KMS-11 (cell line): ENCODE data around the gene PLEKHG3.

Experiments used
- H2AFZ ChIP-seq: fragments of 200-600 bp; sonication (generic); 2 replicates; pipeline ENCODE4 v1.6.1; 2016; ENCODE audit warnings: antibody characterized with exemption, mixed run types, low read depth
- H3K27ac ChIP-seq: fragments of 200-600 bp; sonication (generic); 2 replicates; pipeline ENCODE4 v1.6.1; 2016; ENCODE audit warnings: mild to moderate bottlenecking, mixed run types
- H3K27me3 ChIP-seq: fragments of 200-600 bp; sonication (generic); 2 replicates; pipeline ENCODE4 v1.6.1; 2017; ENCODE audit warnings: mild to moderate bottlenecking, low read depth, mixed run types, moderate library complexity; ENCODE audit not compliant: insufficient read depth
- H3K36me3 ChIP-seq: fragments of 200-600 bp; sonication (generic); 2 replicates; pipeline ENCODE4 v1.6.1; 2017; ENCODE audit warnings: mild to moderate bottlenecking, mixed run types; ENCODE audit not compliant: insufficient read depth
- H3K4me1 ChIP-seq: fragments of 200-600 bp; sonication (generic); 2 replicates; pipeline ENCODE4 v1.6.1; 2016; ENCODE audit warnings: mild to moderate bottlenecking, low read depth, mixed run types; ENCODE audit not compliant: poor library complexity, severe bottlenecking
- H3K4me2 ChIP-seq: fragments of 200-600 bp; sonication (generic); 2 replicates; pipeline ENCODE4 v1.7.0; 2016; ENCODE audit warnings: mild to moderate bottlenecking, mixed run types
- H3K4me3 ChIP-seq: fragments of 200-600 bp; sonication (generic); IDR thresholded peaks from 2 replicates; pipeline ENCODE4 v1.6.1; 2017; ENCODE audit warnings: low read depth, low read length, mixed read lengths; ENCODE audit not compliant: insufficient read depth
- H3K79me2 ChIP-seq: fragments of 200-600 bp; sonication (generic); 2 replicates; pipeline ENCODE4 v1.6.1; 2016; ENCODE audit warnings: low read depth, mixed run types; ENCODE audit not compliant: insufficient read depth
- H3K9ac ChIP-seq: fragments of 200-600 bp; sonication (generic); 2 replicates; pipeline ENCODE4 v1.6.1; 2016; ENCODE audit warnings: mild to moderate bottlenecking, mixed run types
- H4K20me1 ChIP-seq: fragments of 200-600 bp; sonication (generic); 2 replicates; pipeline ENCODE4 v1.6.1; 2016; ENCODE audit warnings: mild to moderate bottlenecking, mixed run types; ENCODE audit not compliant: insufficient read depth
- TF ChIP-seq, protein P1 (sequence below): fragments of 200-600 bp; sonication (generic); conservative IDR thresholded peaks from 2 replicates; pipeline ENCODE4 v1.6.1; 2017; ENCODE audit warnings: low read depth, mild to moderate bottlenecking, antibody characterized with exemption, low read length, moderate library complexity, mixed read lengths

PLEKHG3 gene

DNA sequence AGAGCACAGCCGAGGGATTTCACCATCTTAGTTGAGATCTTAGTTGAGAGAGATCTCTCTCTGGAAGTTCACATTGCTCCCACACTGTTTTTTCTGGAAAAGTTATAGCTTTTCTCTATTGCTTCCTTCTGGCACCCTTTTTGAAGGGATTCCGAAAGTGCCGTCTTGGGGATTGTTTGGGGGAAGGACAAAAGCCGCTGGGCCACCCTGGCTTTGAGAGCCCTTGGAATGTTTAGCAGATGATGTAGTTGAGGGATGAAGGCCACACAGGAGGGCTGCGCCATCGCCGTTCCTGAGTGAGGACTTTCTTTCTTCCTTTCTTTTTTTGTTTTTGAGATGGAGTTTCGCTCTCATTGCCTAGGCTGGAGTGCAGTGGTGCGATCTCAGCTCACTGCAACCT is 17.7 kb downstream of the PLEKHG3 start:
- H3K9ac ChIP-seq = no peak overlapping the region
- H2AFZ ChIP-seq = no peak overlapping the region
- no peaks in the 10 kb centered on the region for H3K79me2 ChIP-seq
- H3K36me3 ChIP-seq = no peaks in the 10 kb centered on the region
- no peak overlapping the region for H3K4me2 ChIP-seq
- no peaks in the 10 kb centered on the region for H3K27me3 ChIP-seq
- peaks cover 16% of the 10 kb centered on the region for H3K4me1 ChIP-seq
- H3K27ac ChIP-seq = no peak overlapping the region
- no peaks in the 10 kb centered on the region for H4K20me1 ChIP-seq
- TF ChIP-seq, protein P1, sequence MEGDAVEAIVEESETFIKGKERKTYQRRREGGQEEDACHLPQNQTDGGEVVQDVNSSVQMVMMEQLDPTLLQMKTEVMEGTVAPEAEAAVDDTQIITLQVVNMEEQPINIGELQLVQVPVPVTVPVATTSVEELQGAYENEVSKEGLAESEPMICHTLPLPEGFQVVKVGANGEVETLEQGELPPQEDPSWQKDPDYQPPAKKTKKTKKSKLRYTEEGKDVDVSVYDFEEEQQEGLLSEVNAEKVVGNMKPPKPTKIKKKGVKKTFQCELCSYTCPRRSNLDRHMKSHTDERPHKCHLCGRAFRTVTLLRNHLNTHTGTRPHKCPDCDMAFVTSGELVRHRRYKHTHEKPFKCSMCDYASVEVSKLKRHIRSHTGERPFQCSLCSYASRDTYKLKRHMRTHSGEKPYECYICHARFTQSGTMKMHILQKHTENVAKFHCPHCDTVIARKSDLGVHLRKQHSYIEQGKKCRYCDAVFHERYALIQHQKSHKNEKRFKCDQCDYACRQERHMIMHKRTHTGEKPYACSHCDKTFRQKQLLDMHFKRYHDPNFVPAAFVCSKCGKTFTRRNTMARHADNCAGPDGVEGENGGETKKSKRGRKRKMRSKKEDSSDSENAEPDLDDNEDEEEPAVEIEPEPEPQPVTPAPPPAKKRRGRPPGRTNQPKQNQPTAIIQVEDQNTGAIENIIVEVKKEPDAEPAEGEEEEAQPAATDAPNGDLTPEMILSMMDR = no peak
- H3K4me3 ChIP-seq = no peak overlapping the region

DNA sequence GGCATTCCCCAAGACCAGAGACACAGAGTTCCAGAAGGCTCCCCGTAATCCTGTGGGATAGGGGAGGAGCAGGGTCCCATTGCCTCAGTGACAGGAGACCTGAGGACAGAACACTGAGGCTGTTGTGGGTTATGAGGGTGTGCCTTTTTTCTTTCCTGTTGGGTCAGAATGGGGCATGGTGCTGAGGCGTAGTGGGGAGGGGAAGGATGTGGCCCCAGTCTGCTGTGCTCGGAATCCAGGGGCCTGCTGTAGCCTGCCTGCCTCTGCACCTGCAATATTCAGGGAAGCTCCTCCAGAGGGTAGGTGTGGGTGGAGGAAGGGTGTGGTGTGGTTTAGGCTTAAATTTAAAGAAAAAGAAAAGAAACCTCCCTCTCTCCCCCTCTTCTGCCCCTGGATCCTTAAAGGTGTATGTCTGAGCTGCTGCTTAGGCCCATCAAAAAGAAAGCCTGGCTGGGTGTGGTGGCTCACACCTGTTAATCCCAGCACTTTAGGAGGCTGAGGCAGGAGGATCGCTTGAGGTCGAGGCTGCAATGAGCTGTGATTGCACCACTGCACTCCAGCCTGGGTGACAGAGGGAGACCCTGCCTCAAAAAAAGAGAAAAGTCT is 18.7 kb downstream of the PLEKHG3 start:
- TF ChIP-seq, protein P1 = no peak
- Histone ChIP-seq H3K36me3 (no peaks in the 10 kb centered on the region), H3K79me2 (no peaks in the 10 kb centered on the region), H4K20me1 (no peaks in the 10 kb centered on the region), H3K27ac (no peak overlapping the region), H3K4me2 (no peak overlapping the region), H3K4me1 (peaks cover 22% of the 10 kb centered on the region), H3K9ac (no peak overlapping the region), H3K4me3 (no peak overlapping the region), H3K27me3 (no peaks in the 10 kb centered on the region), H2AFZ (no peak overlapping the region)

DNA sequence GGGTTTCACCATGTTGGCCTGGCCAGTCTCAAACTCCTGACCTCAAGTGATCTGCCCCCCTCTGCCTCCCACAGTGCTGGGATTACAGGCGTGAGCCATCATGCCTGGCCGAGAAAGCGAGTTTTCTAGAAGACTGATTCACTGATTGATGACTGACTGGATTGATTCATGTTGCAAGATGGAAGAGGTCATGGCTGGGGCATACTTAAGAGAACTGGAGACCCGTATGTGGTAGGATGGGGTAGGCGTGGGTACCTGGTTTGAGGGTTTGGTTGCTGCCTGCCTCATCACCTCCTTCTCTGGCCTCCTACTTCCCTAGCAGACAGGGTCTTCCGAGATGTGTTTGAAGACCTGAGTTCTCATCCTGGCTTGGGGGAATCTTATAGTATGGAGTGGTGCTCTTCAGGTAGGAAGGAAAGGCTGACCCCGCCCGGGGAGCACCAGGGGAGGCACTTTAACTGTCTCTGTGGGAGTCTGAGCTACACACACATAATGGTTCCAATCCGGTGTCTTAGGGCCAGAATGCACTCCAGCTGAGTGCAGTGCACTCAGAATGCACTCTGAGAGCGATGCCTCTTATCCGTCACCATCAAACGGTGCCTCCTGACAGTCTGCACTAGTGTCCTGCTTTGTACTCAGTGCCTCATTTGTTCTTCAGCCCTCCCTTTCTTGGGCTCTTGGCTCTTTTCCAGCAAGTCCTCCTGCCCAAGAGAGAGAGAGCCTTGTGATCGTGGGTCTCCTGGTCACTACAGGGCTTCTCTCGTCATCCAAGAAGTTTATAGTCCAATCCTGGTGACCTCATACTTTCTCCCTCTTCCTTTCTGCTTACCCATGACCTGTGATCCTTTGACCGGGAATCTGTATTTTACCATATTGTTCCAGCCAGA is 19.7 kb downstream of the PLEKHG3 start:
- Histone ChIP-seq H3K4me2 (no peak overlapping the region), H4K20me1 (no peaks in the 10 kb centered on the region), H2AFZ (no peak overlapping the region), H3K36me3 (no peaks in the 10 kb centered on the region), H3K9ac (no peak overlapping the region), H3K79me2 (no peaks in the 10 kb centered on the region), H3K4me1 (peaks cover 22% of the 10 kb centered on the region), H3K27me3 (no peaks in the 10 kb centered on the region), H3K4me3 (no peak overlapping the region), H3K27ac (no peak overlapping the region)
- TF ChIP-seq, protein P1 = no peak

DNA sequence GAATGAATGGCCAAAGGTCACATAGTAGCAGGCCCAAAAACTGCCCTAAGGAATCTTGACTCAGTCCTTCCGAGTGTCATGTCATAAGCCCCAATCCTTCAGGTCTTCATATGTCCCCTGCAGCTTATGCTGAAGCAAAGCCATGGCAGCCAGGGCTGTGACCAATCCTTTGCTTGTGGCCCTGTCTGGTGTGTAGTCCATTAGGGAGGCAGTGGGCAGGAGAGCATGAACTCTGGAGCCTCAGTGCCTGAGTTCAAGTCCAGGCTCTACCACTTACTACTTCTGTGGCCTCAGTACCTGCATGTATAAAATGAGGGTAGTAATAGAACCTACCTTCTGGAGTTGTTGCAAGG is 20.3 kb downstream of the PLEKHG3 start:
- H3K4me1 ChIP-seq = peaks cover 22% of the 10 kb centered on the region
- no peak overlapping the region for H3K9ac ChIP-seq
- no peak overlapping the region for H3K27ac ChIP-seq
- H3K4me3 ChIP-seq = no peak overlapping the region
- H3K27me3 ChIP-seq = no peaks in the 10 kb centered on the region
- TF ChIP-seq, protein P1 = no peak
- H4K20me1 ChIP-seq = no peaks in the 10 kb centered on the region
- no peak overlapping the region for H3K4me2 ChIP-seq
- no peak overlapping the region for H2AFZ ChIP-seq
- no peaks in the 10 kb centered on the region for H3K79me2 ChIP-seq
- no peaks in the 10 kb centered on the region for H3K36me3 ChIP-seq
